ENCODE data around the gene TMEM131L.
"Not testable (repeated sequence)": the region's sequence is repeated elsewhere in the genome, so short reads cannot be mapped to it uniquely, and the experiment has no call there.

TMEM131L gene

GRCh38 chr4:153466081-153466948, at the start of gene TMEM131L:
Gene TMEM131L, plus strand, starts transcription at chr4:153466360. Its CDS starts 38 bp downstream, at chr4:153466398.
- Histone ChIP-seq H3K9ac (ENCODE audit: low read length) (peak within 1 kb of the TSS; percentile 75), H3K4me3 (ENCODE audit: low read length) (peak within 1 kb of the TSS; percentile 92), H3K27ac (ENCODE audit: low read depth, low read length) (peak within 1 kb of the TSS; percentile 78), H3K4me1 (ENCODE audit: control insufficient read depth, insufficient read depth, low read length) (peaks cover 9% of the 10 kb centered on the region), H3K36me3 (ENCODE audit: control insufficient read depth, insufficient read depth, low read length) (no peaks in the 10 kb centered on the region), H3K27me3 (ENCODE audit: control insufficient read depth, insufficient read depth, low read length) (no peaks in the 10 kb centered on the region)

GRCh38 chr4:153416456-153416855, 49.7 kb upstream of the TMEM131L start:
- not testable (repeated sequence) for H3K4me1 ChIP-seq (ENCODE audit: control insufficient read depth, insufficient read depth, low read length); H3K27ac ChIP-seq (ENCODE audit: low read depth, low read length); H3K4me3 ChIP-seq (ENCODE audit: low read length); H3K27me3 ChIP-seq (ENCODE audit: control insufficient read depth, insufficient read depth, low read length); H3K36me3 ChIP-seq (ENCODE audit: control insufficient read depth, insufficient read depth, low read length); H3K9ac ChIP-seq (ENCODE audit: low read length)

- peaks cover 4% of the 10 kb centered on the region for H3K4me1 ChIP-seq (ENCODE audit: control insufficient read depth, insufficient read depth, low read length)
- H3K27ac ChIP-seq (ENCODE audit: low read depth, low read length) = no peak overlapping the region
- no peaks in the 10 kb centered on the region for H3K27me3 ChIP-seq (ENCODE audit: control insufficient read depth, insufficient read depth, low read length)
- no peaks in the 10 kb centered on the region for H3K36me3 ChIP-seq (ENCODE audit: control insufficient read depth, insufficient read depth, low read length)
- no peak overlapping the region for H3K4me3 ChIP-seq (ENCODE audit: low read length)
- no peak overlapping the region for H3K9ac ChIP-seq (ENCODE audit: low read length)
Measured at GRCh38 chr4:153418121-153418520, 48.0 kb upstream of the TMEM131L start.

GRCh38 chr4:153418558-153418957, 47.6 kb upstream of the TMEM131L start:
- no peak overlapping the region for H3K9ac ChIP-seq (ENCODE audit: low read length)
- H3K27ac ChIP-seq (ENCODE audit: low read depth, low read length) = no peak overlapping the region
- H3K27me3 ChIP-seq (ENCODE audit: control insufficient read depth, insufficient read depth, low read length) = no peaks in the 10 kb centered on the region
- peaks cover 4% of the 10 kb centered on the region for H3K4me1 ChIP-seq (ENCODE audit: control insufficient read depth, insufficient read depth, low read length)
- H3K36me3 ChIP-seq (ENCODE audit: control insufficient read depth, insufficient read depth, low read length) = no peaks in the 10 kb centered on the region
- no peak overlapping the region for H3K4me3 ChIP-seq (ENCODE audit: low read length)

- H3K27ac ChIP-seq (ENCODE audit: low read depth, low read length) = no peak overlapping the region
- H3K27me3 ChIP-seq (ENCODE audit: control insufficient read depth, insufficient read depth, low read length) = no peaks in the 10 kb centered on the region
- H3K4me3 ChIP-seq (ENCODE audit: low read length) = no peak overlapping the region
- H3K9ac ChIP-seq (ENCODE audit: low read length) = no peak overlapping the region
- peaks cover 4% of the 10 kb centered on the region for H3K4me1 ChIP-seq (ENCODE audit: control insufficient read depth, insufficient read depth, low read length)
- no peaks in the 10 kb centered on the region for H3K36me3 ChIP-seq (ENCODE audit: control insufficient read depth, insufficient read depth, low read length)
Measured at GRCh38 chr4:153419029-153419428, 47.1 kb upstream of the TMEM131L start.

GRCh38 chr4:153419673-153420278, 46.4 kb upstream of the TMEM131L start:
- H3K36me3 ChIP-seq (ENCODE audit: control insufficient read depth, insufficient read depth, low read length) = no peaks in the 10 kb centered on the region
- peaks cover 4% of the 10 kb centered on the region for H3K4me1 ChIP-seq (ENCODE audit: control insufficient read depth, insufficient read depth, low read length)
- H3K4me3 ChIP-seq (ENCODE audit: low read length) = no peak overlapping the region
- H3K27me3 ChIP-seq (ENCODE audit: control insufficient read depth, insufficient read depth, low read length) = no peaks in the 10 kb centered on the region
- H3K27ac ChIP-seq (ENCODE audit: low read depth, low read length) = no peak overlapping the region
- H3K9ac ChIP-seq (ENCODE audit: low read length) = no peak overlapping the region

- Histone ChIP-seq H3K4me3 (ENCODE audit: low read length) (no peak overlapping the region), H3K4me1 (ENCODE audit: control insufficient read depth, insufficient read depth, low read length) (peaks cover 4% of the 10 kb centered on the region), H3K9ac (ENCODE audit: low read length) (no peak overlapping the region), H3K27me3 (ENCODE audit: control insufficient read depth, insufficient read depth, low read length) (no peaks in the 10 kb centered on the region), H3K27ac (ENCODE audit: low read depth, low read length) (no peak overlapping the region), H3K36me3 (ENCODE audit: control insufficient read depth, insufficient read depth, low read length) (no peaks in the 10 kb centered on the region)
Measured at GRCh38 chr4:153420361-153420760, 45.8 kb upstream of the TMEM131L start.

- Histone ChIP-seq H3K27ac (ENCODE audit: low read depth, low read length) (no peak overlapping the region), H3K4me3 (ENCODE audit: low read length) (no peak overlapping the region), H3K4me1 (ENCODE audit: control insufficient read depth, insufficient read depth, low read length) (peaks cover 4% of the 10 kb centered on the region), H3K36me3 (ENCODE audit: control insufficient read depth, insufficient read depth, low read length) (no peaks in the 10 kb centered on the region), H3K27me3 (ENCODE audit: control insufficient read depth, insufficient read depth, low read length) (no peaks in the 10 kb centered on the region), H3K9ac (ENCODE audit: low read length) (no peak overlapping the region)
Measured at GRCh38 chr4:153421941-153422340, 44.2 kb upstream of the TMEM131L start.

GRCh38 chr4:153426207-153426885, 39.8 kb upstream of the TMEM131L start:
- Histone ChIP-seq H3K9ac (ENCODE audit: low read length) (no peak overlapping the region), H3K36me3 (ENCODE audit: control insufficient read depth, insufficient read depth, low read length) (no peaks in the 10 kb centered on the region), H3K4me3 (ENCODE audit: low read length) (no peak overlapping the region), H3K4me1 (ENCODE audit: control insufficient read depth, insufficient read depth, low read length) (peaks cover 11% of the 10 kb centered on the region), H3K27me3 (ENCODE audit: control insufficient read depth, insufficient read depth, low read length) (no peaks in the 10 kb centered on the region), H3K27ac (ENCODE audit: low read depth, low read length) (no peak overlapping the region)

- H3K4me1 ChIP-seq (ENCODE audit: control insufficient read depth, insufficient read depth, low read length) = peaks cover 11% of the 10 kb centered on the region
- no peak overlapping the region for H3K27ac ChIP-seq (ENCODE audit: low read depth, low read length)
- H3K9ac ChIP-seq (ENCODE audit: low read length) = no peak overlapping the region
- H3K27me3 ChIP-seq (ENCODE audit: control insufficient read depth, insufficient read depth, low read length) = no peaks in the 10 kb centered on the region
- H3K4me3 ChIP-seq (ENCODE audit: low read length) = no peak overlapping the region
- no peaks in the 10 kb centered on the region for H3K36me3 ChIP-seq (ENCODE audit: control insufficient read depth, insufficient read depth, low read length)
Measured at GRCh38 chr4:153427363-153428071, 38.6 kb upstream of the TMEM131L start.

GRCh38 chr4:153428941-153429475, 37.2 kb upstream of the TMEM131L start:
- Histone ChIP-seq H3K9ac (ENCODE audit: low read length) (no peak overlapping the region), H3K27ac (ENCODE audit: low read depth, low read length) (peak overlapping the region; percentile 92), H3K36me3 (ENCODE audit: control insufficient read depth, insufficient read depth, low read length) (no peaks in the 10 kb centered on the region), H3K4me1 (ENCODE audit: control insufficient read depth, insufficient read depth, low read length) (peaks cover 11% of the 10 kb centered on the region), H3K27me3 (ENCODE audit: control insufficient read depth, insufficient read depth, low read length) (no peaks in the 10 kb centered on the region), H3K4me3 (ENCODE audit: low read length) (no peak overlapping the region)

All from rectal smooth muscle tissue (tissue), 1 donor.